Retinal pigment epithelial cell (primary cell): Measurements from ENCODE around the gene NTRK1.

ENCODE experiments used
- DNase-seq: peaks from one replicate; pipeline ENCODE4 v3.0.0-alpha.2; 2010; ENCODE audit warnings: low read depth
- H3K4me3 ChIP-seq: 2 replicates; pipeline ENCODE4 v1.5.1; 2011; ENCODE audit warnings: mild to moderate bottlenecking, low read length, control low read depth, moderate library complexity
- TF ChIP-seq, protein P1 (sequence below): conservative IDR thresholded peaks from 2 replicates; pipeline ENCODE4 v1.5.1; 2011; ENCODE audit warnings: low read depth, low read length, control low read depth, inconsistent platforms

NTRK1 gene

DNA sequence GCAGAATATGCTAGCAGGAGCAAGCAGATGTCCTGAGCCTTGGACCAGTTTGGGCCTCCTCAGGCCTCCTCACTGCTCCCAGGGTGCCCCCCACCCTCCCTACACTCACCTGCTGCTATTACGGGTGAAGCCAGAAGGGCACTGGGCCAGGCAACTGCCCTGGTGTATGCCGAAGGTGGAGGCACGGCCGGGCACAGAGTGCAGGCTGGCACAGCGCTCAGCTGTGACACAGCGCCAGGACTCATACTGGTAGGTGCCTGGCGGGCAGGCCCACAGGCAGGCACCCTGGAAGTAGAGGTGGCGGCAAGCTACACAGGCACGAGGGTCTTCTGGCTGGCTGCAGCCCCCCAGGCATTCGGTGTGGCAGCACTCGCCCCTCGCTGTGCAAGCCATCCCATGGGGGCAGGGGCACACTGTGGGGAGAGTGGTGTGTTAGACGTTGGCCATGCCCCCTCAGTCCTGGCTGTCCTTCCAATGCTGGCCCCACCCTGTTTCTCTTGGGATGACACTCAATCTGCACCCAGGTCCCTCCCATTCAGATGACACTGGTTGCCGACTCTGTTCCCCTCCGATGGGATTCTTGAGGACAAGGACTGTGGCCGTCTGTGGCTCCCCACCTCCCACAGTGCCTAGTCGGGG, 8.8 kb upstream of the NTRK1 start:
- H3K4me3 ChIP-seq: no peak overlapping the region
- TF ChIP-seq, protein P1, sequence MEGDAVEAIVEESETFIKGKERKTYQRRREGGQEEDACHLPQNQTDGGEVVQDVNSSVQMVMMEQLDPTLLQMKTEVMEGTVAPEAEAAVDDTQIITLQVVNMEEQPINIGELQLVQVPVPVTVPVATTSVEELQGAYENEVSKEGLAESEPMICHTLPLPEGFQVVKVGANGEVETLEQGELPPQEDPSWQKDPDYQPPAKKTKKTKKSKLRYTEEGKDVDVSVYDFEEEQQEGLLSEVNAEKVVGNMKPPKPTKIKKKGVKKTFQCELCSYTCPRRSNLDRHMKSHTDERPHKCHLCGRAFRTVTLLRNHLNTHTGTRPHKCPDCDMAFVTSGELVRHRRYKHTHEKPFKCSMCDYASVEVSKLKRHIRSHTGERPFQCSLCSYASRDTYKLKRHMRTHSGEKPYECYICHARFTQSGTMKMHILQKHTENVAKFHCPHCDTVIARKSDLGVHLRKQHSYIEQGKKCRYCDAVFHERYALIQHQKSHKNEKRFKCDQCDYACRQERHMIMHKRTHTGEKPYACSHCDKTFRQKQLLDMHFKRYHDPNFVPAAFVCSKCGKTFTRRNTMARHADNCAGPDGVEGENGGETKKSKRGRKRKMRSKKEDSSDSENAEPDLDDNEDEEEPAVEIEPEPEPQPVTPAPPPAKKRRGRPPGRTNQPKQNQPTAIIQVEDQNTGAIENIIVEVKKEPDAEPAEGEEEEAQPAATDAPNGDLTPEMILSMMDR: no peak
- DNase-seq: no peak

DNA sequence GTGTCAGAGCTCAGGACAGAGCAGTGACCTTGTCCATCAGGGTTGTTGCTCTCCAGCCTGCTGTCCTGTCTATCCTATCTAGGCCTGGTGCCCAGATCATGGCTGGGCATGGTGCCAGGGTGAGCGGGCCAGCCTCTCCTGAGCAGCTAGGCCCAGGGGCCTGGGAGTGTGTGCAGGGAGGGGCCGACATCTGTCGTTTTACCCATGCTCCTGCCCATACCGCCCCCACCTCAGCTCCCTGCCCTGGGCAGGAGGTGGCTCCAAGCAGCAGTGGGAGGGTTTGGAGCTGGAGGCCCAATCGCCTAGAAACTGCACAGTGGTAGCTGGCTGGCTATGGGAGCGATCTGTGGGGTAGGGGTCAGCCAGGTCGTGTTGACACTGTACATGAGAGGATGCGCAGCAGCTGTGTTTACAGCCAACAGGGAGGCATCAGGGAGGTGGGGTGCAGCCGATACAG, 8.2 kb upstream of the NTRK1 start:
- no peak for DNase-seq
- TF ChIP-seq, protein P1: no peak
- no peak overlapping the region for H3K4me3 ChIP-seq

DNA sequence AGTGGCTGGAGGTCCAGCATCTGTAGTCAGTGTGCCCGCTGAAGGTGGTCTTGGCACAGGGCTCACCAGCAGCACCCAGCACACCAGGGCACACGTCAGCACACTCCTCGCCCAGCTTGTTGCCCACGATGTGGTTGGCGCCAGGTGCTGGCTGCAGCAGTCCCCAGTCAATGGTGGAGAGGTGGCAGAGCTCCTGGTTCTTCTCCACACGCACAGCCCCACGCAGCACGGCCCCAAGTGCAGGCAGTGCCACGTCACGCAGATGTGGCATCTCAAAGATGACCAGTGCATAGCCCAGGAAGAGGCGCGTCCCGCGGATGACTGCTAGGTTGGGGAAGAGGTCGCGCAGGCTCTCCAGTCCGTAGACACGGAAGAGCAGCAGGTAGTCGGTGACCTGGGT, 6.9 kb upstream of the NTRK1 start:
- no peak for DNase-seq
- no peak overlapping the region for H3K4me3 ChIP-seq
- TF ChIP-seq, protein P1: no peak

DNA sequence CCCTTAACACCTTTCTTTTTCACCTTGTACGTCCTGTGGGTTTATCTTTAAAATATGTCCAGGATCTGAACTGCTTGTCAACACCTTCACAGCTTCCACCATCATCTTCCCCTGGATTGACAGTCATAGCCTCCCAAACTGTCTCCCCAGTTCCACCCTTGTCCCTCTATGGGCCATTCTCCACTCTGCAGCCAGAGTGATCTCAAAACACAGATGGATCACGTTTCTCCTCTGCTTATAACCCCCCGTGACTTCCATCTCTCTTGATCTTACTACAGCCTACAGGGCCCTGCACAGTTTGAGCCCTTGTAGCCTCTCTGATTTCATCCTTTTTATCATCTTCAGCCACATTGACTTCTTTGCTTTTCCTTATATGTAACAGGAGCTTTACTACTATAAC, 6.0 kb upstream of the NTRK1 start:
- H3K4me3 ChIP-seq: no peak overlapping the region
- TF ChIP-seq, protein P1: peak; percentile 2
- DNase-seq: no peak

DNA sequence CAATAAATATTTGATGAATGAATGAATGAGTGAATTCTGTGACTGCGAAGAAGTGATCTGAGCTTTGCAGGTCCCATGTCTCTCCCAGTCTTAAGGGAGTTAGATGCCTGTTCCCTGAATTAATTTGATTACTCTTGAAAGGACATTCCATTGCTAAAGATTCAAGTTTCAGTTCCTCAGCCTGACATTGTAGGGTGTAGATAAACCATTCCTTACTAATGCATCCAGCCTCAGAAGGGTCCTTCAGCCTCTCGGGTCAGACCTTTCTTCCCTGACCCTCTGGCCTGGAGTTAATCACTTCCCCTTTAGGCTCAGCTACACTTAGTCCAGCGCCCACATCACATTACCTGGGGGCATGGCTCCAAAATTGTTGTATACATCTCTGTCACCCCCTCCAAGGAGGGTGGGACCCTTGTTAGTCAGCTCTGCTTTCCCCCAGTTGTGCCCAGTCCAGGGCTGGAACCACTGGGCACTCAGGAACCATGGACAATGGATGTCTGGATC, 4.3 kb upstream of the NTRK1 start:
- DNase-seq: no peak
- TF ChIP-seq, protein P1: no peak
- H3K4me3 ChIP-seq: no peak overlapping the region

DNA sequence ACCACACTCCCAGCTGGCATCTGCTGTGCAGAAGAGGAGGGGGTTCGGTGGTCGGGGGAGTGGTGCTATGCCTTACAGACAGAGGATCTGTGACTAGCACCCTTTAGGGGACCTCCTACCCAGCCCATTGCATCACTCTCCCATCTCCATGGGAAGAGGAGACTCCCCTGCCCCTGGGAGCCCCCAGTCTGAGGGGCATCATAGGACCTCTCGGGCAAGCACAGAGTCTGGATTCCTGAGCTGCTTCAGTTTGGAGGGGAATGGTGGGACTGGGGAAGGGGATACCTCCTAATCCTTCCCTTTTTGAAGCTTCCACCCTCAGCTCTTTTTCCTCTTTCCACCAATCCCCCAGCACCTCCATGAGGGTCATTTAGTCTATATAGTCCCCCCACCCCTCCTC, 3.1 kb upstream of the NTRK1 start:
- no peak for DNase-seq
- TF ChIP-seq, protein P1: no peak
- no peak overlapping the region for H3K4me3 ChIP-seq

DNA sequence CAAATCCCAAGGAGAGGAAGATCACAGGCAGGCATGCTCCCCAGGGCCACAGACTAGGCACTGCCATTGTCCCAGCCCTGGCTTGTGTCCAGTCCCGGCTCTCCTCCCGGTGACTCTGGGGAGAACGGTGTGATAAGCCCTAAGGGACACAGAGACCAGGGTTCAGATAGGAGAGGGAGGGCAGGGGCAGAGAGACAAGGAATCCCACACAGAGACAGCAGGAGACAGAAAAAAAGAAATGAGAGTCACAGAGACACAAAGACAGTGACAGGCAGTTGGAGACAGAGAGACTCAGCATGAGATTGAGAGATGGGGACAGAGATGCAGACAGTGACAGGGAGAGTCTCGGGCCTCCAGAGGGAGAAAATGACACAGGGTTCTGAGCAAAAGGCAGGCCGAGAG, 2.1 kb upstream of the NTRK1 start:
- TF ChIP-seq, protein P1: no peak
- DNase-seq: no peak
- no peak overlapping the region for H3K4me3 ChIP-seq
